Upper lobe of left lung (tissue), 4 donors: ENCODE measurements around the gene ATP2B2.
"Not testable (repeated sequence)": the region's sequence is repeated elsewhere in the genome, so short reads cannot be mapped to it uniquely, and the experiment has no call there.

Source experiments
- CTCF ChIP-seq, 6 experiments: fragments of 450-650 bp in 4 of 6; fragments of 200-600 bp in 2 of 6; sonication (generic) in 2 of 6; IDR thresholded peaks; one replicate each; pipeline ENCODE4 v1.5.1; 2016 to 2019; ENCODE audit warnings: antibody characterized with exemption in 6 of 6
- EP300 ChIP-seq, 4 donors: sonication (generic); formaldehyde crosslinking; IDR thresholded peaks; one replicate each; pipeline ENCODE4 v1.5.1; 2017; ENCODE audit warnings: antibody characterized with exemption in 4 of 4, control low read depth in 2 of 4

DNA sequence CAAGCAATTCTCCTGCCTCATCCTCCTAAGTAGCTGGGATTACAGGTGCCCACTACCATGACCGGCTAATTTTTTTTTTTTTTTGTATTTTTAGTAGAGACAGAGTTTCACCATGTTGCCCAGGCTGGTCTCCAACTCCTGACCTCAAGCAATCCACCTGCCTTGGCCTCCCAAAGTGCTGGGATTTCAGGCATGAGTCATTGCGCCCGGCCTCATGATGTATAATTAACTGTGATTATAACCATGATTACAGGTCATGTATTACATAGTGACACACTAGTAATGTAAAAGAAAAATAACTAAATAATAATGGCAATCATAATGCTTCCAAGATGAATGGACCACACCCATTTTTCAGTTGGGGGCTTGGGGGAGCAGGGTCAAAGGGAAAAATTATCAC is 122.9 kb downstream of the ATP2B2 start:
- not testable (repeated sequence) for TF ChIP-seq CTCF, EP300 (IDR thresholded peaks at IDR 0.05)
